GM20000 (cell line): ENCODE data around the gene PRDM10.

Experiments
- DNase-seq: peaks from one replicate; pipeline ENCODE4 v3.0.0; 2012; ENCODE audit warnings: low spot score
- CTCF ChIP-seq: IDR thresholded peaks from 2 replicates; pipeline ENCODE4 v1.5.1; 2012; ENCODE audit warnings: mild to moderate bottlenecking, control low read depth; ENCODE audit errors: extremely low read depth, missing control alignments

PRDM10 gene, protein sequence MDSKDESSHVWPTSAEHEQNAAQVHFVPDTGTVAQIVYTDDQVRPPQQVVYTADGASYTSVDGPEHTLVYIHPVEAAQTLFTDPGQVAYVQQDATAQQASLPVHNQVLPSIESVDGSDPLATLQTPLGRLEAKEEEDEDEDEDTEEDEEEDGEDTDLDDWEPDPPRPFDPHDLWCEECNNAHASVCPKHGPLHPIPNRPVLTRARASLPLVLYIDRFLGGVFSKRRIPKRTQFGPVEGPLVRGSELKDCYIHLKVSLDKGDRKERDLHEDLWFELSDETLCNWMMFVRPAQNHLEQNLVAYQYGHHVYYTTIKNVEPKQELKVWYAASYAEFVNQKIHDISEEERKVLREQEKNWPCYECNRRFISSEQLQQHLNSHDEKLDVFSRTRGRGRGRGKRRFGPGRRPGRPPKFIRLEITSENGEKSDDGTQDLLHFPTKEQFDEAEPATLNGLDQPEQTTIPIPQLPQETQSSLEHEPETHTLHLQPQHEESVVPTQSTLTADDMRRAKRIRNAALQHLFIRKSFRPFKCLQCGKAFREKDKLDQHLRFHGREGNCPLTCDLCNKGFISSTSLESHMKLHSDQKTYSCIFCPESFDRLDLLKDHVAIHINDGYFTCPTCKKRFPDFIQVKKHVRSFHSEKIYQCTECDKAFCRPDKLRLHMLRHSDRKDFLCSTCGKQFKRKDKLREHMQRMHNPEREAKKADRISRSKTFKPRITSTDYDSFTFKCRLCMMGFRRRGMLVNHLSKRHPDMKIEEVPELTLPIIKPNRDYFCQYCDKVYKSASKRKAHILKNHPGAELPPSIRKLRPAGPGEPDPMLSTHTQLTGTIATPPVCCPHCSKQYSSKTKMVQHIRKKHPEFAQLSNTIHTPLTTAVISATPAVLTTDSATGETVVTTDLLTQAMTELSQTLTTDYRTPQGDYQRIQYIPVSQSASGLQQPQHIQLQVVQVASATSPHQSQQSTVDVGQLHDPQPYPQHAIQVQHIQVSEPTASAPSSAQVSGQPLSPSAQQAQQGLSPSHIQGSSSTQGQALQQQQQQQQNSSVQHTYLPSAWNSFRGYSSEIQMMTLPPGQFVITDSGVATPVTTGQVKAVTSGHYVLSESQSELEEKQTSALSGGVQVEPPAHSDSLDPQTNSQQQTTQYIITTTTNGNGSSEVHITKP

DNA sequence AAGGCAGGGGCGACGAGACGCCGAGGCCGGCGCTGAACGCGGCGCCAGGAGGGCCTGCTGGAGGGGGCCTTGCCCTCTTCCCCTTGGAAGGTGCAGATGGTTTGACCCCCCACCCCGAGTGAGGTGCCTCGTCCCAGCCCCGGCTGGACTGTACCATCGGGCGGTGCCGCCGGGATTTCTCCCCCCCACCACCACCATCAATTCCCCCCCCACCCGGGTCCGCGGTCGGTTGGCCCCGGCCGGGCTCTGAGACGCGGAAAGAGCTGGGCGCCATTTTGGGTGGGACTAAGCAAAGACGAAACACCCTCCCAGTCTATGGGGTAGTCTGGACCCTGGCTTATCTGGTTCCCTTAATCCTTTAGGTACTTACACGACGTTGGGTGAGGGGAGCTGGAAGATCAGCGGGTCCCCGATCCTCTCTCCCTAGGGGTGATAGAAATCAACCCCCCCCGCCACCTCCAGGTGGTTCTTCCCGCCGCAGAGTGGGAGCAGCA lies at the start of gene PRDM10:
PRDM10 (minus strand) TSS at position 484 of the 494 bp plus-strand sequence. CDS start 41,871 bp downstream, outside the sequence.
- no peak for TF ChIP-seq CTCF
- DNase-seq, result peak; percentile 96

GRCh38 chr11:130051082-130051481 lies 48.4 kb upstream of the PRDM10 start:
- DNase-seq, result no peak
- no peak for TF ChIP-seq CTCF

DNA sequence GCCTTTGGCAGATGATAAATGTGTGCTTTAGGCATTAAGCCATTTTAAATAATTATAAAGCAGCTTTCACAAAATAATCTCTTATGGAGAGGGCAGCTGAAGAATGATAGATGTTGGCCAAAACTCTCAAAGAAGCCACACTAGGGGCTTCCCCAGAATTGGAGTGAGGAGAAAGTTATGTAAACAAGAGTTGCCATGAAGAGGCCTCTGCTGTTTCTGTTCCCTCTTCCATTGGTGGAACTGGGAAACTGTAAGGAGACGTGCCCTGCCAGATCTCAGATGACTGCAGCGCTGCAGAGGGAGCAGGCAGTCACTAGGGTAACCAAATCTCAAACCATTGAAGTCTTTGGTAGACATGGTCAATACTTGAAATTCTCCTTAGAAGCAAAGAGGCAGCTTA lies 47.6 kb upstream of the PRDM10 start:
- DNase-seq, result no peak
- TF ChIP-seq CTCF, result no peak

DNA sequence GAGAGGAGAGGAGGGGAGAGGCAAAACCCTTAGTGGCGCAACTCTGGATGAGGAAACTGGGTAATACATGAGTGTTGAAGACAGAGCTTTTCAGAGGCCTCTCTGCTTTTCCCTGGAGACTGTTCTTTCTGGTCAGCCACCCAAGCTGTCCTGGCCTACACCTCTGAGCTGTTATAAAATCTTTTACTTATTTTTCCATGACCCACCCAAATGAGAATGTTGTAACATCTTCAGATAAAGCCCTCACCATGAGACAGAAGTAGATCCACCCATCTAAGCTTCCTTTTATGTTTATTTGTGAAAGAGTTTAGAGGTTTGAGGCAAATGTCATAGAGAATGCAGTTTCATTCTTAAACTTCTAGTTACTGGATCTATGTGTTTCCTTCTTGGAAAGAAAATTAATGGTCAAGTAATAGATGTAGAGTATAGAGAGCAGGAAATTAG lies 46.7 kb upstream of the PRDM10 start:
- TF ChIP-seq CTCF, result no peak
- DNase-seq, result no peak

GRCh38 chr11:130047141-130047540 lies 44.5 kb upstream of the PRDM10 start:
- no peak for DNase-seq
- no peak for TF ChIP-seq CTCF

GRCh38 chr11:130043575-130043974 lies 40.9 kb upstream of the PRDM10 start:
- DNase-seq, result no peak

More at GRCh38 chr11:130043575-130043974, 40.9 kb upstream of the PRDM10 start:
- no peak for TF ChIP-seq CTCF
